Activated CD4-positive, alpha-beta T cell treated with anti-CD3 and anti-CD28 coated beads for 1 hour (primary cell): Measurements from ENCODE around the gene PTPRN2.
"Not testable (repeated sequence)": the region's sequence is repeated elsewhere in the genome, so short reads cannot be mapped to it uniquely, and the experiment has no call there.

Experiments used
- DNase-seq: peaks from one replicate; pipeline ENCODE4 v3.0.0-alpha.2; 2020

Gene PTPRN2

GRCh38 chr7:158410720-158411119 lies 176.9 kb downstream of the PTPRN2 start:
- DNase-seq, result no peak

GRCh38 chr7:158409816-158410330 lies 177.8 kb downstream of the PTPRN2 start:
- no peak for DNase-seq

GRCh38 chr7:158409120-158409519 lies 178.5 kb downstream of the PTPRN2 start:
- no peak for DNase-seq

GRCh38 chr7:158408318-158408920 lies 179.2 kb downstream of the PTPRN2 start:
- no peak for DNase-seq

- no peak for DNase-seq
These were observed 179.9 kb downstream of the PTPRN2 start for GRCh38 chr7:158407581-158408317.

GRCh38 chr7:158406801-158407200 lies 180.8 kb downstream of the PTPRN2 start:
- DNase-seq, result no peak

- DNase-seq, result no peak
These were observed 181.3 kb downstream of the PTPRN2 start for GRCh38 chr7:158406364-158406763.

- DNase-seq, result not testable (repeated sequence)
These were observed 181.9 kb downstream of the PTPRN2 start for GRCh38 chr7:158405771-158406170.

- no peak for DNase-seq
These were observed 182.3 kb downstream of the PTPRN2 start for GRCh38 chr7:158405324-158405723.

GRCh38 chr7:158404031-158404761 lies 183.4 kb downstream of the PTPRN2 start:
- DNase-seq, result no peak

GRCh38 chr7:158403013-158403821 lies 184.4 kb downstream of the PTPRN2 start:
- no peak for DNase-seq

GRCh38 chr7:158402471-158402870 lies 185.2 kb downstream of the PTPRN2 start:
- DNase-seq, result no peak

- DNase-seq, result no peak
These were observed 185.8 kb downstream of the PTPRN2 start for GRCh38 chr7:158401826-158402225.

GRCh38 chr7:158401295-158401694 lies 186.3 kb downstream of the PTPRN2 start:
- no peak for DNase-seq

- DNase-seq, result no peak
These were observed 186.9 kb downstream of the PTPRN2 start for GRCh38 chr7:158400601-158401225.

GRCh38 chr7:158399762-158400161 lies 187.9 kb downstream of the PTPRN2 start:
- DNase-seq, result no peak

- no peak for DNase-seq
These were observed 188.9 kb downstream of the PTPRN2 start for GRCh38 chr7:158398750-158399149.

GRCh38 chr7:158397885-158398284 lies 189.7 kb downstream of the PTPRN2 start:
- DNase-seq, result no peak

- no peak for DNase-seq
These were observed 190.4 kb downstream of the PTPRN2 start for GRCh38 chr7:158396982-158397862.

- DNase-seq, result no peak
These were observed 191.2 kb downstream of the PTPRN2 start for GRCh38 chr7:158396301-158396905.

- no peak for DNase-seq
These were observed 191.8 kb downstream of the PTPRN2 start for GRCh38 chr7:158395780-158396278.
